ENCODE data around the gene MTMR1.
A peak's percentile ranks its signal among the peaks of the same experiment; 100 is the strongest.

The MTMR1 gene

DNA sequence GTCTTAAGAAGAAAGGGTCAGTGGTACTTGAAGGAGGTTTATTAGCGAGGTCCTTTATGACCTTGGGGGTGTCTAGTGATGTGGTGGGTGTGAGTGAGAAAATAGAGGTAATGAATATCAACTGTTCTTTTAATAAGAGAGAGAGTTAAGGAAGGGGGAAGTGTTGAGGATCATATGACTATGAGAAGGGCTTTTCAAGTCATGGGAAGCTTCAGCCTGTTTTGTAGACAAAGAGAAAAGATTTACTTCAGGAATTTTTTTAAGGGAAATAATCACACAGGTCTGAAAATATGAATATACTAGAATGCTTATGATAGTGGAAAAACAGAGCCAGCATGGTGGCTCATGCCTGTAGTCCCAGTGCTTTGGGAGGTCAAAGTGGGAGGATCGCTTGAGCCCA, 41.3 kb upstream of the MTMR1 start:
- TF ChIP-seq CTCF (conservative IDR thresholded peaks at IDR 0.05; ENCODE audit: control insufficient read depth, insufficient read depth, low read depth, low read length) = no peak
- DNase-seq (ENCODE audit: low read depth) = no peak
- H3K4me3 ChIP-seq (ENCODE audit: control insufficient read depth, low read depth, low read length) = no peak overlapping the region

DNA sequence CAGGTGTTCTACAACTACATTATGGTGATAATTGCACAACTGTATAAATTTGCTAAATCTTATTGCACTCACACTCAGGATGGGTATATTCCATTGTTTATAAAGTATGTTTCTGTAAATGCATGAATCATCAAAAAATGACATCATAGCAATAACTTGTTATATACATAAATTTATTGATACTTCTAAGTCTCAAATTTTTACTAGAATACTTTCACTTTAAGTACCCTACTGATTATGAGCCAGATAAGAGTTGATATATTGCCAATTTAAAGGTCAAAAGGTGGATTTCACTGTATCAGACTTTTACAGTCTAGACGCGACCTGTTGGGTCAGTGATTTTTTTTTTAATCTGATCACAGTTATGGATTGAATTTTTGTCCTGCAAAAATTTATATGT, 37.4 kb upstream of the MTMR1 start:
- no peak for TF ChIP-seq CTCF (conservative IDR thresholded peaks at IDR 0.05; ENCODE audit: control insufficient read depth, insufficient read depth, low read depth, low read length)
- no peak overlapping the region for H3K4me3 ChIP-seq (ENCODE audit: control insufficient read depth, low read depth, low read length)
- no peak for DNase-seq (ENCODE audit: low read depth)

- no peak for TF ChIP-seq CTCF (conservative IDR thresholded peaks at IDR 0.05; ENCODE audit: control insufficient read depth, insufficient read depth, low read depth, low read length)
- DNase-seq (ENCODE audit: low read depth) = no peak
- no peak overlapping the region for H3K4me3 ChIP-seq (ENCODE audit: control insufficient read depth, low read depth, low read length)
These were observed 30.1 kb upstream of the MTMR1 start for GRCh38 chrX:150663073-150663472.

DNA sequence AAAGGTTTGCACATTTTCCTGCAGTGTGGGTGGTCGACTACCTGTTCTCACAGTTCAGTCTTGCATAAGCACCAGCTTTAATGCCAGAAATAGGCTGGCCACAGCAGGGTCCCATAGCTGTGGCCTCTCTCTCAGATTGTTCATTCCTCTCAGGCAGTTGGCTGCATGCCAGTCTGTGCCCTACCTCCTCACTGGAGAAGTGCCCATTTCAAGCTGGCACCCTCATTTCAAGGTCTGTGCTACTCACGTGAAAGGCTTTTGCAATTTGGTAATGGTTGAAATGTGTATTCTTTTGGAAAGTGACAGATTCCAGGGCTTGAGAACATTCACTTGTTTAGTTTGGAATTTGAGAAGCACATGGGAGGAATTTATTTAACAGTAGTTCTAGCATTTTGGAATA, 28.9 kb upstream of the MTMR1 start:
- TF ChIP-seq CTCF (conservative IDR thresholded peaks at IDR 0.05; ENCODE audit: control insufficient read depth, insufficient read depth, low read depth, low read length) = no peak
- DNase-seq (ENCODE audit: low read depth) = no peak
- H3K4me3 ChIP-seq (ENCODE audit: control insufficient read depth, low read depth, low read length) = no peak overlapping the region

DNA sequence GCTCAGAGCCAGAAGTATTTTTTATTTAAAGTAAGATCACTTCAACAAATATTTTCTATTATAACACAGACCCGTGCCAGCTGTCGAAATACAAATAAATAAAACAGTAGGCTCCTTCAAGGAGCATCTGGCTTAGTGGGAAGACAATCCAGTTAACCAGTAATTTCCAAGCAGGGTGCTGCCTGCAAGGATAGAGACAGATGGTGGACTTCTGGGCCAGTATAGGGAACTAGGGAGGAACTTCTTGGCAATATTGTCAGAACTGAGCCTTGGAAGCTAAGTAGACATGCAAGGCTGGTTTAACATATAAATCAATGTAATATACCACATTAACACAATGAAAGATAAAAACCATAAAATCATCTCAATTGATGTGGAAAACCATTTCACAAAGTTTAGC, 17.0 kb upstream of the MTMR1 start:
- no peak overlapping the region for H3K4me3 ChIP-seq (ENCODE audit: control insufficient read depth, low read depth, low read length)
- no peak for TF ChIP-seq CTCF (conservative IDR thresholded peaks at IDR 0.05; ENCODE audit: control insufficient read depth, insufficient read depth, low read depth, low read length)
- no peak for DNase-seq (ENCODE audit: low read depth)

DNA sequence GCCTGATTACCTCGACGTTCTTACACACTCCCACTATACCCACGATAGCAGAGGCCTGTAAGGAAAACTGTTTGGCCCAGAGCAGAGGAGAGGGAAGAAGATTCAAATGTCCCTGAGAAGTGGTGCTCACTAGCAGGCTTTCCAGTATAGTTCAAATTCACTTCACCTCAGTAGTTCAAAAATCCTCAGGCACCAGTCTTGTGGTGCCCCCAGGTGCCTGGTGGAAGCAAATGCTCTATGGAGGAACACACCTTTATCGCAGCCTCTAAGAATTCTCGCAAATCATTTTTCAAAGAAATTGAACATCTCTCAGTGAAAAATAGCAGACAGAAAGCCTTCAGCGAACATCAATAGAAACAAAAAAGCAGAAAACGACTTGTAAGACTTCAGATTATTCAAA, 12.2 kb upstream of the MTMR1 start:
- H3K4me3 ChIP-seq (ENCODE audit: control insufficient read depth, low read depth, low read length) = no peak overlapping the region
- peak; percentile 34 for TF ChIP-seq CTCF (conservative IDR thresholded peaks at IDR 0.05; ENCODE audit: control insufficient read depth, insufficient read depth, low read depth, low read length)
- DNase-seq (ENCODE audit: low read depth) = peak; percentile 23

- DNase-seq (ENCODE audit: low read depth) = no peak
- no peak for TF ChIP-seq CTCF (conservative IDR thresholded peaks at IDR 0.05; ENCODE audit: control insufficient read depth, insufficient read depth, low read depth, low read length)
- H3K4me3 ChIP-seq (ENCODE audit: control insufficient read depth, low read depth, low read length) = no peak overlapping the region
These were observed 10.1 kb upstream of the MTMR1 start for GRCh38 chrX:150683112-150683511.

Measured in fibroblast of mammary gland (primary cell).